SKM-1 (cell line): ENCODE measurements around the gene GSG1L.
"Not testable (repeated sequence)": the region's sequence is repeated elsewhere in the genome, so short reads cannot be mapped to it uniquely, and the experiment has no call there.

ENCODE experiments used
- DNase-seq: peaks from one replicate; lab custom pipeline; 2025; ENCODE audit not compliant: unreplicated experiment; lab: John Stamatoyannopoulos, UW

Gene GSG1L

GRCh38 chr16:27917949-27918348 lies 145.6 kb downstream of the GSG1L start:
- no peak for DNase-seq

DNA sequence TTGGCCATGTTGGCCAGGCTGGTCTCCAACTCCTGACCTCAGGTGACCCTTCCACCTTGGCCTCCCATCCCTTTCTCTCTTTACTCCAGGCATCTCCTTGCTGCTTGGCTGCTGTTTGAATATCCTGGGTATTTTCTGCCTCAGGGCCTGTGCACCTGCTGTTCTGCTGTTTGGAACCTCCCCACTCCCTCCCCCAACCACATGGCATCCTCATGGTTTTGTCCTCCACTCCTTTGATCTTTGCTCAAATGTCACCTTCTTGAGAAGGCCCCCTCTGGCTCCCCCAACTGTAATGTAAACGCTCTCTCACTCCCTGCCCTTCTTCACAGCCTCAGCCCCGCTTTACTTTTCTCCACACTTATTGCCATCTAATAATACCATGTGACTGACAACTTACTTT lies 152.0 kb downstream of the GSG1L start:
- DNase-seq: no peak

DNA sequence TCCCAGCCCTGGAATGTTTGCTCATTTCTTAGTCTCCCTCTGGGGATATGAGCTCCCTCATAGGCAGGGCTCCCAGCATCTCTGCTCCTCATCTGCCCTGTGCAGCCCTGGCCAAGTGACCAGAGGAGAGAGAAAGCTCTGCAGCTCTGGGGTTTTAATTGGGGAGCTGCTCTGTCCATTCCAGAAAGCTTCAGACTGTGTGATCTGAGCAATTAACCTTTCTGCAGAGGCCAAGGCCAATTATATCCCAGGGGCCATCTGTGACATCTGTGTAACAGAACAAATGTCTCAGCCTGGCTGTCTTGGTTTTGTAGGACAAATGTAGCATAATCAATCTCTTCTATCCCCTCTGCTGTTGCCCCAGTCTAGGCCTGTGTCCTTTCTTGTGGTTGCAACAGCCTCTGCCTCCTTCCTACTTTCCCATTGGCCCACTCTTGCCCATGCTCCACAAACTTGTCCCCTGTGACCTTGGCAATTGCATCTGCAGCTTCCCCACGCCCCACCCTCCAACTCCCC lies 156.0 kb downstream of the GSG1L start:
- DNase-seq: no peak

GRCh38 chr16:27906883-27907282 lies 156.6 kb downstream of the GSG1L start:
- no peak for DNase-seq

DNA sequence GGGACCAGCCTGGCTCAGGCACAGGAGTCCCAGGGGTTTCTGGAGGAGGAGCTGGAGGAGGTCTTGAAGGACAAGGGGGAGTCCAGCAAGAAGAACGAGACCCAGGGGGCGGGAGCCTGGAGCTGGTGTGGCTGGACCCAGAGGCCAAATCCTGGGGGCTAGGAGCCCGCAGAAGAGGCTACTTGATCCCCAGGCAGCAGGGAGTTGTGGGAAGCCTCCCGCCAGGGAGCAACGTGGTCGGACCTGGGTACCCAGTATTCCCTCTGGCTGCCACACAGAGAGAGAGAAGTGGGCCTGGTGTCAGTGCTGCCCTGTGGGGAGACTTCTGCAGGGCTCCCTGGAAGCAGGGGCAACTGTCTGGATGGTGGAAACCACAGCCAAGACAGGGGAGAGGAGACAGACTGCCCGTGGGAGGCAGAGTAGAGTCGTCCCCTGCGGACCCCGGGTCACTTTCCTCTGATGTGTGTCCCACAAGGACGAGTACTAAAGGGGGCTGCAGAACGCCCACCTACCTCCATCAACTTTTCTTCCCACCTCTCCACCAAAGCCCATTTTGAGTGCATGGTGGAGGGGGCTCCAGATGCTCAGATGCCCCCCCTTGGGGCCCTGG lies 160.4 kb downstream of the GSG1L start:
- no peak for DNase-seq

- DNase-seq: no peak
These were observed 161.0 kb downstream of the GSG1L start for GRCh38 chr16:27902551-27902950.

- no peak for DNase-seq
These were observed 161.6 kb downstream of the GSG1L start for GRCh38 chr16:27901956-27902355.

GRCh38 chr16:27899736-27900135 lies 163.8 kb downstream of the GSG1L start:
- DNase-seq: no peak

DNA sequence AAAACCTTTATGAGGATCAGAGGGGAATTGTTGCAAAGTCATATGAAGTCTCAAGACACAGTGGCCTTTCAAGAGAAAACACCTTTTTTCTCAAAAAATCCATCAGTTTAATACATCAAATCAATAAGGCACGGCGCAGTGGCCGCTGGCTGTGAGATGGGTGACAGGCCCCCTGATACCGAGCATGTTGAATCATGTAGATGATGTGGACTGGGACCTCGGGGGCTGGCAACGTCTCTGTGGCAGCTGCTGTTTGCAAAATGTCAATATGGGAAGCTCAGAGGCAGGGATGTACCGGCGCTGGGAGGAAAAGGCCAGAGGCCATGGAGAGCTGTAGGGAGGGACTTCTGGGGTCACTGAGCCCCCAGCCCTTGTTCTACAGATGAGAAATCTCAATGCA lies 169.1 kb downstream of the GSG1L start:
- DNase-seq: no peak

DNA sequence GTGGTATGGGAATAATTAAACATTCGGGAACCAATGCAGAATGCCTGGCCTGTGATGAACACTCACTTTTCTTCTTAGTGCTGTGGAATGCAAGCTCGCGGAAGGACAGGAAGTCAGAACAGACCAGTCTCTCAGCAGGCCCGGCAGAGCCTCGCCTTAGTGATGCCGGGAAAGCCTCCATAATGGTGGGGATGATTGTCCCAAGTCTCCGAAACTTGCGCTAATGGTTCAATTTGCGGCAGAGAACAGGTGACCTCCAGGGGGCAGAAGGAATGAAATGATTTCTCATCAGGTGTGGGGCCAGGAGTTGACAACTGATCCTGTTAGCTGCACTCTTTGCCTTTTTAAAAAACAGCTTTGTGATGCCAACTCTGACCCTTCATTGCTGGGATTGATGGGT lies 170.6 kb downstream of the GSG1L start:
- DNase-seq: no peak

DNA sequence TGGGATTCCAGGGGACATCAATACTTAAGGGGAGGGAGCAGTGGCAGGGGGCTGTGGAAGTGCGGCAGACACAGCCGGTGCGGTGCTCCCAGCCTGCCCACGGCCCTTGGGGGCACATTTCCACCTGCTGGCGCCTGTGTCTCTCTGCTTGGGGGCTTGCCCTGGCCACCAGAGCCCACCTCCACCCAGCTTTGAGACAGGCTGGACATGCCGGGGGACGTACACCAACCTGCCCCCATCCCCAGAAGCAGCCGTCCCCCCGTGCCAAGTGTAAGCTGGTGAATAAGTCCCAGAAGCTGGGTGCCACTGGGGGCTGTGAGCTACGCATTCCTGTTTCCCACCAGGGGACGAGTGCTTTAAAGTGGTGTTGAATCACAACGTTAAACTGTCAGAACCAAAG lies 172.6 kb downstream of the GSG1L start:
- no peak for DNase-seq

- no peak for DNase-seq
These were observed 173.5 kb downstream of the GSG1L start for GRCh38 chr16:27890006-27890405.

- no peak for DNase-seq
These were observed 179.9 kb downstream of the GSG1L start for GRCh38 chr16:27883576-27883975.

DNA sequence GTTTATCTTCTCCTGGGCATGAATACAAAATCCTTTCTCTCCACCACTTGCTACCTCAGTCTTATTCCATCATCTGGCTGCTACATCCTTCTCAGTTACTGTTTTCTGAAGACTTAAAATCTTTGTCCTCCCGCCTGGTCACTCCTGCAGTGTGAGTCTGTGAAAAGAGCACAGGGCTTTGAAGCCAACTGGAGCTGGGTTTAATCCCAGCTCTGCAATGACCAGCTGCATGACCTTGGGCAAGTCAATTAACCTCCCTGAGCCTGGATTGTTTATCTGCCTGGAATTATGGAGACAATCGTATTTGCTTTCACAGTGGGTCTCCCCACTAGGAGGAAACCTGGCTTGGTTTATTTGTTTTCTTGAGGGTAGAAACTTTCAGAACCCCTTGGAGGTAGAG lies 183.2 kb downstream of the GSG1L start:
- no peak for DNase-seq

- DNase-seq: no peak
These were observed 183.8 kb downstream of the GSG1L start for GRCh38 chr16:27879601-27880247.

DNA sequence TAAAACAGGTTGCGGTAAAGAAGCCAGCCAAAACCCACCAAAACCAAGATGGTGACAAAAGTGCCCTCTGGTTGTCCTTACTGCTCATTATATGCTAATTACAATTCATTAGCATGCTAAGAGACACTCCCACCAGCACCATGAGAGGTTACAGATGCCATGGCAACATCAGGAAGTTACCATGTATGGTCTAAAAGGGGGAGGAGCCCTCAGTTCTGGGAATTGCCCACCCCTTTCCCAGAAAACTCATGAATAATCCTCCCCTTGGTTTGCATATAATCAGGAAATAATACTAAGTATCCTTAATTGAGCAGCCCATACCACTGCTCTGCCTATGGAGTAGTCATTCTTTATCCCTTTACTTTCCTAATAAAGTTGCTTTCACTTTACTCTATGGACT lies 190.9 kb downstream of the GSG1L start:
- DNase-seq: not testable (repeated sequence)

- no peak for DNase-seq
These were observed 193.3 kb downstream of the GSG1L start for GRCh38 chr16:27870116-27870798.

DNA sequence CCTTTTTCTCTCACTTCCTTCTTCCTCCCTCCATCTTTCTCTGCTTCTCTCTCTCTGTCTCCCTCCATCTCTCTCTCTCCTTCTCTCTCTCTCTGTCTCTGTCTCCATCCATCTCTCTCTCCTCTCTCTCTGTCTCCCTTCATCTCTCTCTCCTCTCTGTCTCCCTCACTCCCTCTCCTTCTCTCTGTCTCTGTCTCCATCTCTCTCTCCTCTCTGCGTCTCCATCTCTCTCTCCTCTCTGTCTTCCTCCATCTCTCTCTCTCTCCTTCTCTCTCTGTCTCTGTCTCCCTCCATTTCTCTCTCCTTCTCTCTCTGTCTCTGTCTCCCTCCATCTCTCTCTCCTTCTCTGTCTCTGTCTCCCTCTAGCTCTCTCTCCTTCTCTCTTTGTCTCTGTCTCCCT lies 194.1 kb downstream of the GSG1L start:
- no peak for DNase-seq

DNA sequence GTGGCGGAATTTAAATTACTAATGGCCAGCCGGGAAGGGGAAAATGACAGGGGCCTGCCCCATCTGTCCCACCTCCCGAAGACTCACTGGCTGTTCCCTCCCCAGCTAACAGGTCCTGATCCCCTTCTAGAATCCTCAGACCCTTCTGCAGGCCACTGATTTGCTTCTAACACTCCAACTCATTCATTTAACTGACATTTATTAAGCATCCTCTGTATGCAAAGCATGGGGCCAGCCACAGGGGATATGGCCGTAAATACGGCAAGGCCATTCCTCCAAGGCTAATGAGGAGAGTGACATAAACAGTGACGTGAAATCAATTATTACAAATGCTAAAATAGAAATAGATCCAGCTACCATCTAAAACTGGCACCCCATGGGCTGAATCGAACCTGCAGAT lies 195.3 kb downstream of the GSG1L start:
- no peak for DNase-seq

DNA sequence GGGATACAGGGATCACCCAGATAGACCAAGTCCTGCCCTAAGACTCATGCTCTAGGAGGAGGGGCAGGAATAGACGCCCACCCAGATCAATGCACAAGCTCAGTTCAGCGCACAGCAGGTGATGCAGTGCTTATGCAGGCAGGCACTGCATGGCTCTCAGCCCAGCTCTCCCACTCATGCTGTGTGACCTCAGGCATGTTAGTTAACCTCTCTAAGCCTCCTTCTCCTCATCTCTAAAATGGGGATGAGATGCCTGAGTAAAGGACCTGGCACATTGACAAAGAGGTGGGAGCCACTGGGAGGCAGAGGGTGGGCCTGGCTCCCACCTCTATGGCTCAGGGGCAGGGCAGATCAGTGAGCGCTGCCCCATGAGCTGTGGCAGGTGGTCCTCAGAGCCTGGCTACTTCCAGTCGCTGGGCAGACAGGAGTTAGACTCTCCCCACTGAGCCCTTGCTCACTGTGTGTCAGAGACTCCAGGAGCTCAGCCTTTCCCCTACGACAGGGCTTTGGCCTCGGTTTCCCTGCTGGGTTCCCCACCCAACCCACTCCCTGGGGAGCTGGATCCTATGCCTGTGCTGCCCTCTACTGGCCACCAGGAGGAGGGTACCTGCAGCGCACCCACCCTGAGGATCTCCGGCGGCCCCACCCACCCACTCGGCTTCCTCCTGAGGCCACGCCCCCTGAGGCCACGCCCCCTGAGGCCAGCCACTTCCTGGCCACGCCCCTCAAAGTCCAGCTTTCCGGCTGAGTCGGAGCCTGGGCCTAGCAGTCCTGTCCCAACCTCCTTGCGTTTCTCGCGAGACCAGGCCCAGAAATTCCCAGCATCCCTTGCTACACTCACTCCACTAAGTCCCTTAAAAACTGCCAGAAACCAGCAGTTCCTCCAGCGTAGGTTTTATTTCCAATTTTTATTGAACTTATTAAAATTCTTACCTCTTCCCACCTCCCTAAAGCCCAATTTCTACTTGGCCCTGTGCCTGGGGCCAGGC lies 196.1 kb downstream of the GSG1L start:
- peak; percentile 70 for DNase-seq

DNA sequence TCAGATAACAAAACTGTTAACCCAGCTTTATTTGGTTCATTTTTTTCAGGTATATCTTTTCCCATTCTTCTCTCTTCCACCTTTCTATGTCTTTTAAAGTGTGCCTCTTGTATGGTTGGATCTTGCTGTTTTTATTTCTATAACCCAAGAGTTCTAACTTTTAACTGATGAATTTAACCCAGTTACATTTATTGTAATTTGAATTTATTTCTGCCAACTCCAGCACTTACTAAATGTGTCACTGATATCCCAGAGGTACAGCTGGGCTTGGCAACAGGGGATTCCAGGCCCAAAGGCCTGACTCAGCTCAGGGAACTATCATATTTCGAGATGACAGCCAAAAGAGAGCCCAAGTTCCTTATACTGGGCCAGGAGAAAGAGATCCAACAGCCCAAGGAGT lies 200.1 kb downstream of the GSG1L start:
- no peak for DNase-seq
